Measurements from ENCODE around the gene NAP1L5.

NAP1L5 gene

GRCh38 chr4:88661739-88662138, 35.9 kb downstream of the NAP1L5 start:
- no peaks in the 10 kb centered on the region for H3K9me3 Mint-ChIP-seq
- H3K4me1 Mint-ChIP-seq: no peaks in the 10 kb centered on the region
- no peak overlapping the region for H3K27ac Mint-ChIP-seq
- H3K4me3 Mint-ChIP-seq: no peak overlapping the region
- H3K36me3 Mint-ChIP-seq: peaks cover 47% of the 10 kb centered on the region
- DNase-seq (ENCODE audit: low spot score in 2 of 2): no peak
- no peak for ATAC-seq (ENCODE audit: low read depth)
- no peaks in the 10 kb centered on the region for H3K27me3 Mint-ChIP-seq

- no peak overlapping the region for H3K27ac Mint-ChIP-seq
- DNase-seq (ENCODE audit: low spot score in 2 of 2): no peak
- H3K36me3 Mint-ChIP-seq: peaks cover 53% of the 10 kb centered on the region
These were observed 37.0 kb downstream of the NAP1L5 start for GRCh38 chr4:88660446-88661294.

GRCh38 chr4:88659890-88660208, 37.8 kb downstream of the NAP1L5 start:
- Mint-ChIP-seq H3K36me3 (peaks cover 55% of the 10 kb centered on the region), H3K4me1 (no peaks in the 10 kb centered on the region), H3K9me3 (no peaks in the 10 kb centered on the region), H3K27ac (peak overlapping the region; percentile 15), H3K4me3 (no peak overlapping the region), H3K27me3 (no peaks in the 10 kb centered on the region)
- ATAC-seq (ENCODE audit: low read depth) (no peak), DNase-seq (ENCODE audit: low spot score in 2 of 2) (no peak)

More at GRCh38 chr4:88660446-88661294, 37.0 kb downstream of the NAP1L5 start:
- Mint-ChIP-seq H3K4me1 (no peaks in the 10 kb centered on the region), H3K4me3 (no peak overlapping the region), H3K27me3 (no peaks in the 10 kb centered on the region), H3K9me3 (no peaks in the 10 kb centered on the region)
- ATAC-seq (ENCODE audit: low read depth): no peak

DNA sequence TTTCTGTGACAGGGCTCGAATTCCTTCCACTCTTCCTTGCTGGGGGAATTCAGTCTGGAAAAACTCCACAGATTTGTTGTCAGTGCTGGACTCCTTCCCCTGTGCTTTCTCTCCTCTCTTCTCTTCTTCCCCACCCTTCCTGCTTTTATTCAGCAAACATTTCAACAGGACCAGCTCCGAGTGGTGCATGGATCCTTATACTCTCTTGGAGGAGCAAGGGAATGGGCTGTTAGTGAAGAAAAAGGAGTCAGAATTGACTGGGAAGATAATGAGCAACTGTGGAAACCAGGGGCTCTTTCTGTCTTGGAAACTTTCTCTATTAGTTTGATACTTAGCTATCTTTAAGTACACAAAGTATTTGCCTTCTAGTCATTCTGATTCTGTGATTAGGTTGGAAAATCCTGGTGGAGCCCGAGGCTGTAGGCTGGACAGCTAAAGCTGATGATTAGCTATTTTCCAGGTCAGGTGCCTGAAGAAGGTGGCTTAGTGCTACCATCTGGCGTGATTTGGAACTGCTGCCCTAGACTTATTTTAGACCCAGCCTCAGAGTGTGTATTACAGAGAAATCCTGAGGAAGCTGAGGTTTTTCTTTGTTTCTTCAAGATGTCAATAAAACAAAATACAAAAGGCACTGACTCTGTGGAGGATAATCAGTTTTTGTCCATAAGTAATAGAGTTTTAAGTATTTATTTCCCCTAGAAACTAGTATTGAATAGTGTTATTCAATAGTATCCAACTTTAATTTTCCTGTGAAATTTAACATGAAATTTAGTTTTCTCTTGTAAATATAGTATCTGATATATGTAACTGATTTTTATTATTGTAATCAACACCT, 38.4 kb downstream of the NAP1L5 start:
- H3K9me3 Mint-ChIP-seq: no peaks in the 10 kb centered on the region
- ATAC-seq (ENCODE audit: low read depth) (peak; percentile 53), DNase-seq (ENCODE audit: low spot score in 2 of 2) (no peak)
- H3K36me3 Mint-ChIP-seq: peaks cover 54% of the 10 kb centered on the region
- no peak overlapping the region for H3K4me3 Mint-ChIP-seq
- no peaks in the 10 kb centered on the region for H3K4me1 Mint-ChIP-seq
- H3K27me3 Mint-ChIP-seq: no peaks in the 10 kb centered on the region
- peak overlapping the region; percentile 15 for H3K27ac Mint-ChIP-seq

- no peaks in the 10 kb centered on the region for H3K27me3 Mint-ChIP-seq
- no peaks in the 10 kb centered on the region for H3K9me3 Mint-ChIP-seq
- ATAC-seq (ENCODE audit: low read depth) (no peak), DNase-seq (ENCODE audit: low spot score in 2 of 2) (no peak)
- peaks cover 4% of the 10 kb centered on the region for H3K4me1 Mint-ChIP-seq
- no peak overlapping the region for H3K4me3 Mint-ChIP-seq
- H3K36me3 Mint-ChIP-seq: peaks cover 45% of the 10 kb centered on the region
- H3K27ac Mint-ChIP-seq: no peak overlapping the region
These were observed 42.4 kb downstream of the NAP1L5 start for GRCh38 chr4:88655226-88655625.

DNA sequence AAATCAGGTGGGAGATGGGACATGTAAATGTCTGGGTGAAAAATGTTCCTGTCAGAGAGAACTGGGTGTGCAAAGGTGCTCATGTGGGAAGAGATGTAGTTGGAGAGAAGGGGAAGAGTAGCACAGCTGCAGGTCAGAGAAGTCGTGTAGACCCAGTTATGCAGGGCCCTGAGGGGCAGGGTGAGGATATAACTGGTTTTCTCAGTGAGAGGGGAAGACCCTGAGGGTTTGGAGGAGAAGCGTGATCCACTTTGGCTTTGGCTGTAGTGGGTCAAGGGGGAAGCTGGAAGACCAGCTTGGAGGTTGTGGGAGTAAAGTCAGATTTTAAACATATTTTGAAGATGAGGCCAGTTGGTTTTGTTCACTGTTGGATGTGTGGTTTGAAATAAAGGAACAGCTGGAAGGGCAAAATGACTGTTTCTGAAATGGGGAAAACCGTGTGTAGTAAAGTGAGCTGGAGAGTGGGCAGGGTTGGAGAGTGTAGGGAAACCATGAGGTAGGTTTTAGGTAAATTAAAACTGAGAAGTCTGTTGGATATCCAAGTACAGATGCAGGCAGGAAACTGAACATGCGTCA, 44.2 kb downstream of the NAP1L5 start:
- DNase-seq (ENCODE audit: low spot score in 2 of 2): no peak
- H3K4me3 Mint-ChIP-seq: no peak overlapping the region
- no peaks in the 10 kb centered on the region for H3K9me3 Mint-ChIP-seq
- peaks cover 8% of the 10 kb centered on the region for H3K4me1 Mint-ChIP-seq
- peaks cover 36% of the 10 kb centered on the region for H3K36me3 Mint-ChIP-seq
- no peaks in the 10 kb centered on the region for H3K27me3 Mint-ChIP-seq
- no peak for ATAC-seq (ENCODE audit: low read depth)
- peak overlapping the region; percentile 58 for H3K27ac Mint-ChIP-seq

- Mint-ChIP-seq H3K9me3 (no peaks in the 10 kb centered on the region), H3K4me3 (no peak overlapping the region), H3K27me3 (no peaks in the 10 kb centered on the region), H3K27ac (no peak overlapping the region), H3K36me3 (peaks cover 17% of the 10 kb centered on the region), H3K4me1 (peaks cover 23% of the 10 kb centered on the region)
- ATAC-seq (ENCODE audit: low read depth) (no peak), DNase-seq (ENCODE audit: low spot score in 2 of 2) (no peak)
These were observed 47.9 kb downstream of the NAP1L5 start for GRCh38 chr4:88649716-88650115.

GRCh38 chr4:88646528-88647280, 50.9 kb downstream of the NAP1L5 start:
- peaks cover 21% of the 10 kb centered on the region for H3K4me1 Mint-ChIP-seq
- no peak for DNase-seq (ENCODE audit: low spot score in 2 of 2)

DNA sequence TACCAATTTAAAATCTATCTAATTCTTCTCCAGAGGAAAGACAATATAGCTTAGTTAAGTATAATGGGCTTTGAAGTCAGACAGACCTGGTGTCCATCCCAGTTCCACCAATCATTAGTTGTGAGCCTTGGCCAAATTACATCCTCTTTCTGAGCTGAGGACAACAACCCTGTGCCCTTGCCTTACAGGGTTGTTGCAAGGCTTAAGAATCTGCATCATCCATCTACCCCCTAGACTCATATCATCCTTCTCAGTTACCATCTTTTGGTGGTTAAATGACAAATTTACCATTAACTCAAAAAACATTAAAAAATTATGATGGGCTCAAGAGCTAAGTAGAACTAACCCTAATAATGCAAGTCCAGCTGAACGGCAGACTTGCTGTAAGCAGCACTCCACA, 51.6 kb downstream of the NAP1L5 start:
- ATAC-seq (ENCODE audit: low read depth): no peak
- Mint-ChIP-seq H3K4me1 (peaks cover 21% of the 10 kb centered on the region), H3K9me3 (no peaks in the 10 kb centered on the region), H3K27me3 (no peaks in the 10 kb centered on the region), H3K4me3 (no peak overlapping the region), H3K36me3 (peaks cover 9% of the 10 kb centered on the region), H3K27ac (no peak overlapping the region)
- no peak for DNase-seq (ENCODE audit: low spot score in 2 of 2)

More at GRCh38 chr4:88646528-88647280, 50.9 kb downstream of the NAP1L5 start:
- ATAC-seq (ENCODE audit: low read depth): no peak
- no peak overlapping the region for H3K4me3 Mint-ChIP-seq
- H3K36me3 Mint-ChIP-seq: peaks cover 9% of the 10 kb centered on the region
- no peaks in the 10 kb centered on the region for H3K27me3 Mint-ChIP-seq
- no peaks in the 10 kb centered on the region for H3K9me3 Mint-ChIP-seq
- H3K27ac Mint-ChIP-seq: no peak overlapping the region

Measured in memory B cell (primary cell).